Smooth muscle cell (in vitro differentiated cells): ENCODE data around the gene IGBP1. TPM values are rescaled to one million over a fixed set of nuclear protein-coding genes. Genes with fewer than 3 reads are reported as not detected.

Experiments used
- DNase-seq: peaks from one replicate; lab custom pipeline; 2025; ENCODE audit not compliant: unreplicated experiment; lab: John Stamatoyannopoulos, UW
- H2AFZ ChIP-seq: fragments of 200-600 bp; sonication (generic); 2 replicates; pipeline ENCODE4 v1.6.0; 2016; ENCODE audit warnings: antibody characterized with exemption, low read depth, mild to moderate bottlenecking
- H3F3A ChIP-seq: fragments of 200-600 bp; sonication (generic); 2 replicates; pipeline ENCODE4 v1.6.0; 2017; ENCODE audit warnings: antibody characterized with exemption, low read depth
- H3K27ac ChIP-seq: fragments of 200-600 bp; sonication (generic); 2 replicates; pipeline ENCODE4 v1.5.1; 2016; ENCODE audit warnings: low read depth, mild to moderate bottlenecking
- H3K27me3 ChIP-seq: fragments of 200-600 bp; sonication (generic); 2 replicates; pipeline ENCODE4 v1.6.1; 2016; ENCODE audit warnings: low read depth, mild to moderate bottlenecking
- H3K36me3 ChIP-seq: fragments of 200-600 bp; sonication (generic); 2 replicates; pipeline ENCODE4 v1.5.1; 2016; ENCODE audit warnings: low read depth
- H3K4me1 ChIP-seq: fragments of 200-600 bp; sonication (generic); 2 replicates; pipeline ENCODE4 v1.5.1; 2016; ENCODE audit warnings: low read depth
- H3K4me2 ChIP-seq: fragments of 200-600 bp; sonication (generic); 2 replicates; pipeline ENCODE4 v1.6.0; 2016; ENCODE audit warnings: mild to moderate bottlenecking
- H3K4me3 ChIP-seq: fragments of 200-600 bp; sonication (generic); 2 replicates; pipeline ENCODE4 v1.5.1; 2016; ENCODE audit warnings: mild to moderate bottlenecking
- H3K79me2 ChIP-seq: fragments of 200-600 bp; sonication (generic); 2 replicates; pipeline ENCODE4 v1.6.0; 2016; ENCODE audit warnings: low read depth, mild to moderate bottlenecking
- H3K9ac ChIP-seq: fragments of 200-600 bp; sonication (generic); 2 replicates; pipeline ENCODE4 v1.6.0; 2016; ENCODE audit warnings: low read depth
- H3K9me3 ChIP-seq: fragments of 200-600 bp; sonication (generic); replicated peaks from 2 replicates; pipeline ENCODE4 v1.5.1; 2016; ENCODE audit warnings: low read depth
- H4K20me1 ChIP-seq: fragments of 200-600 bp; sonication (generic); 2 replicates; pipeline ENCODE4 v1.6.0; 2016; ENCODE audit warnings: low read depth
- CTCF ChIP-seq: fragments of 200-600 bp; sonication (generic); IDR thresholded peaks from 2 replicates; pipeline ENCODE4 v1.5.1; 2017; ENCODE audit warnings: borderline replicate concordance, mild to moderate bottlenecking, antibody characterized with exemption; ENCODE audit not compliant: insufficient read depth, poor library complexity, severe bottlenecking
- WGBS: methylation state at CpG from one replicate; pipeline ENCODE4 v1.1.7; 2016; ENCODE audit warnings: low lambda C conversion rate; 5-methylcytosine and 5-hydroxymethylcytosine counted together
- polyA plus RNA-seq: library from polyadenylated mRNA; unstranded; fragments of >200 nt; fragmentation: Nextera tagmentation; extraction: Ambion mirVana; gene quantifications from 2 replicates; pipeline ENCODE4 v1.2.1, GENCODE V29; 2016
- total RNA-seq: library from RNA; depleted of rRNA; stranded (reverse); fragments of >200 nt; gene quantifications from 2 replicates; pipeline ENCODE4 v1.2.3, GENCODE V29; 2014

The IGBP1 gene
- total and polyA plus RNA-seq, 2 experiments from 2014 or later, result 20.3 to 40.7 TPM

DNA sequence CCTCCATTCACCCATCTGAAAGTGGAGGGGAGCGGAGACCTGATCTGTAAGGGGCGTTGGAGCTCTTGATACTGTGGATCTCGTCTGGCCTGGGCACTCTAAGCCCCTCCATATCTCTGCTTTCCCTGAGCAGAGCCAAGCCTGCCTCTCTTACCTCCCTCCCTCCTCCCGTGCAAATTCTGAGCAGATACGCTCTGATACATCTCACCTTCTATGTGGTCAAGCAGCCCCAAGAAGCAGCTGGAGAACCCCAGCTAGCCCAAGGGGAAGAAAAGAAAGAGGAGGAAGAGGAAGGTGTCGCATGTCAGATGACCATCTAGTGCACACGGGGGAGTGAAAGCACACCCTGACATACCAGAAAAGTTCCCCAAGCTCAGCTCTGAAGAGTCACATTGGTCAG is 42.1 kb downstream of the IGBP1 start:
- Histone ChIP-seq H3K9ac (no peak overlapping the region), H3F3A (no peaks in the 10 kb centered on the region), H2AFZ (no peak overlapping the region), H3K4me3 (no peak overlapping the region), H3K79me2 (no peaks in the 10 kb centered on the region), H4K20me1 (no peaks in the 10 kb centered on the region), H3K4me2 (no peak overlapping the region), H3K36me3 (no peaks in the 10 kb centered on the region), H3K27ac (no peak overlapping the region), H3K4me1 (peaks cover 7% of the 10 kb centered on the region), H3K27me3 (no peaks in the 10 kb centered on the region), H3K9me3 (no peaks in the 10 kb centered on the region)
- 77% methylated on average over 7 of the region's 7 CpGs for WGBS
- DNase-seq, result no peak
- TF ChIP-seq CTCF, result no peak

GRCh38 chrX:70176938-70177533 is 43.8 kb downstream of the IGBP1 start, which contains the start of gene DGAT2L6:
Gene DGAT2L6 (plus strand): TSS chrX:70177483. CDS start chrX:70177583, 100 bp downstream.
- WGBS, result 68% methylated on average over 7 of the region's 7 CpGs
- Histone ChIP-seq H3K4me3 (no peak within 1 kb of the TSS), H3K9ac (no peak within 1 kb of the TSS), H3F3A (no peaks in the 10 kb centered on the region), H3K9me3 (no peaks in the 10 kb centered on the region), H2AFZ (no peak within 1 kb of the TSS), H4K20me1 (no peaks in the 10 kb centered on the region), H3K4me2 (no peak within 1 kb of the TSS), H3K27me3 (no peaks in the 10 kb centered on the region), H3K27ac (no peak within 1 kb of the TSS), H3K36me3 (no peaks in the 10 kb centered on the region), H3K4me1 (peaks cover 4% of the 10 kb centered on the region), H3K79me2 (no peaks in the 10 kb centered on the region)
- no peak for DNase-seq
- TF ChIP-seq CTCF, result no peak

GRCh38 chrX:70183091-70183490 is 49.8 kb downstream of the IGBP1 start:
- Histone ChIP-seq H3F3A (no peaks in the 10 kb centered on the region), H3K79me2 (no peaks in the 10 kb centered on the region), H3K27ac (no peak overlapping the region), H3K27me3 (no peaks in the 10 kb centered on the region), H3K9ac (no peak overlapping the region), H2AFZ (no peak overlapping the region), H3K4me2 (no peak overlapping the region), H4K20me1 (no peaks in the 10 kb centered on the region), H3K4me3 (no peak overlapping the region), H3K9me3 (no peaks in the 10 kb centered on the region), H3K36me3 (no peaks in the 10 kb centered on the region), H3K4me1 (no peaks in the 10 kb centered on the region)
- no peak for TF ChIP-seq CTCF
- no peak for DNase-seq
- WGBS, result 78% methylated on average over 5 of the region's 5 CpGs

DNA sequence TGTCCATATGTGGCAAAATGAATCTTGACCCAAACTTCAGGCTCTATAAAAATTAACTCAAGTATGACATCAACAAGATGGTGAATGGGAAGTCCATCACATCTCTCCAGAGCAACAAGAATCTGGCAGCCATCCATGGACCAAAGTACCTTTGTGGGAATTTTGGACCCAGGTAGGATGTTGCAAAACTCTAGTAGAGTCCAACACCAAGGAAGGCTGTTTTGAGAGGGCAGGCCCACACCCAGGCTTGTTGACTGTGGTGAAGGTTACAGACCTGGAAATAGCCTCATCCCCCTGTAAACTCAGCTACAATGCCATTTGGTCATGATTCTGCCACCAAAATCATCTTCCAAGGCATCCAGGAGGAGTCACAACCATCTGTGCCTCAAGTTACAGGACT is 57.0 kb downstream of the IGBP1 start:
- H4K20me1 ChIP-seq, result no peaks in the 10 kb centered on the region
- H3K79me2 ChIP-seq, result no peaks in the 10 kb centered on the region
- H3K36me3 ChIP-seq, result no peaks in the 10 kb centered on the region
- no peak for TF ChIP-seq CTCF
- H3K9me3 ChIP-seq, result no peaks in the 10 kb centered on the region
- no peak for DNase-seq
- H2AFZ ChIP-seq, result no peak overlapping the region
- H3K4me3 ChIP-seq, result no peak overlapping the region
- no peak overlapping the region for H3K27ac ChIP-seq
- no peak overlapping the region for H3K4me2 ChIP-seq
- no peaks in the 10 kb centered on the region for H3F3A ChIP-seq
- H3K4me1 ChIP-seq, result no peaks in the 10 kb centered on the region
- H3K9ac ChIP-seq, result no peak overlapping the region
- no peaks in the 10 kb centered on the region for H3K27me3 ChIP-seq
